ENCODE results near the gene MAP3K4.
A peak's percentile ranks its signal among the peaks of the same experiment; 100 is the strongest.

Gene MAP3K4

DNA sequence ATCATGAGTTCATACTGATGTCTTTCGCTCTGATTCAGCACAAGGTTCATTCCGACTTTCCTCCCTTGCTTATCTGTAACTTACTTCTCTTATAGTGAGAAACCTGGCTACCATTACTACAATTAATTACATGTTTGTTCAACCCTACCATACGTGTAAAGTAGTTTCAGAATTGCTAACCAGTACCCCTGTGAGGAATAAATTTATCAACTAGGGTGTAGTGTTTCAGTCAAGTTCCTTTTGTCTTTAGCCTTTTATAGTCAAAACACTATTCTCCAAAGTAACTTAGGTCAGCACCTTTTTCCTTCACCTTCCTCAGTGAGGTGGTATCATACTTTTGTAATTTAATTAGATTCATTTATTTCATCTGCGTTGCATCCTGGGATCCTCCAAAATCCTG lies 64.9 kb downstream of the MAP3K4 start:
- Mint-ChIP-seq H3K27ac (no peak overlapping the region), H3K27me3 (no peaks in the 10 kb centered on the region), H3K4me3 (no peak overlapping the region), H3K36me3 (peaks cover 6 to 18% of the 10 kb centered on the region in 2 donors), H3K9me3 (peaks cover 0 to 1% of the 10 kb centered on the region in 2 donors), H3K4me1 (peaks cover 0 to 8% of the 10 kb centered on the region in 2 donors)
- DNase-seq: no peak
- no peak for ATAC-seq (replicated peaks)

GRCh38 chr6:161057103-161058091 lies 65.8 kb downstream of the MAP3K4 start:
- DNase-seq (no peak), ATAC-seq (replicated peaks) (no peak)

GRCh38 chr6:161058741-161059140 lies 67.2 kb downstream of the MAP3K4 start:
- no peak for DNase-seq
- Mint-ChIP-seq H3K9me3 (peaks cover 0 to 3% of the 10 kb centered on the region in 2 donors), H3K4me1 (peaks cover 11% of the 10 kb centered on the region in 2 donors), H3K27ac (no peak overlapping the region), H3K4me3 (no peak overlapping the region), H3K27me3 (no peaks in the 10 kb centered on the region), H3K36me3 (peaks cover 6 to 24% of the 10 kb centered on the region in 2 donors)
- no peak for ATAC-seq (replicated peaks)

More at GRCh38 chr6:161057103-161058091, 65.8 kb downstream of the MAP3K4 start:
- Mint-ChIP-seq H3K9me3 (peaks cover 0 to 3% of the 10 kb centered on the region in 2 donors), H3K36me3 (peaks cover 8 to 17% of the 10 kb centered on the region in 2 donors), H3K4me3 (no peak overlapping the region), H3K27ac (no peak overlapping the region), H3K4me1 (peaks cover 5 to 9% of the 10 kb centered on the region in 2 donors), H3K27me3 (no peaks in the 10 kb centered on the region)

GRCh38 chr6:161061576-161061975 lies 70.0 kb downstream of the MAP3K4 start:
- no peak overlapping the region for H3K27ac Mint-ChIP-seq
- no peak for DNase-seq
- H3K27me3 Mint-ChIP-seq: no peaks in the 10 kb centered on the region
- H3K9me3 Mint-ChIP-seq: peaks cover 0 to 3% of the 10 kb centered on the region in 2 donors
- H3K4me1 Mint-ChIP-seq: peaks cover 12 to 21% of the 10 kb centered on the region in 2 donors
- no peak overlapping the region for H3K4me3 Mint-ChIP-seq
- peaks cover 6 to 32% of the 10 kb centered on the region in 2 donors for H3K36me3 Mint-ChIP-seq
- ATAC-seq (replicated peaks): no peak

DNA sequence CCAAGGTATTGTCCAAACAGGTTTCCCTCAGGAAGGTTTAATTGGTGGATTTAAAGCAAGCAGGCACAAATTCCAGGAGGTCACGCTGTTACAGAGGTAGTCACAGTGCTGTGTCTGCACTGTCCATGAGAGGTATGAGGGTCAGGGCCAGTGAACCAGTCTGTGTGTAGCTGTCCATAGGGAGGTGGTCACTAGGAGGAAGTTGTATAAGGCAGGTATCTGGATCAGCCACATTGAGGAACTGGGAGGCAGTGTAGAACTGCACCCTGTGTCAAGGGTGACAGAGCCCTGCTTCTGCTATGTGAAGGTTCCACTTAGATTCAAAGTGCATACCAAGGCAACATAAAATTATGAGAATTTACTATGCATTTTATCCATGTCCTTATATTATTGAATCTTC lies 73.3 kb downstream of the MAP3K4 start:
- Mint-ChIP-seq H3K27me3 (no peaks in the 10 kb centered on the region), H3K9me3 (peaks cover 0 to 3% of the 10 kb centered on the region in 2 donors), H3K4me1 (peaks cover 9 to 21% of the 10 kb centered on the region in 2 donors), H3K4me3 (no peak overlapping the region), H3K36me3 (peaks cover 6 to 29% of the 10 kb centered on the region in 2 donors), H3K27ac (no peak overlapping the region)
- DNase-seq (no peak), ATAC-seq (replicated peaks) (peak; percentile 70 to 71)

- ATAC-seq (replicated peaks): no peak
- DNase-seq: no peak
- no peak overlapping the region for H3K4me3 Mint-ChIP-seq
- peaks cover 1 to 34% of the 10 kb centered on the region in 2 donors for H3K36me3 Mint-ChIP-seq
- H3K27me3 Mint-ChIP-seq: no peaks in the 10 kb centered on the region
- H3K27ac Mint-ChIP-seq: no peak overlapping the region
- peaks cover 9 to 21% of the 10 kb centered on the region in 2 donors for H3K4me1 Mint-ChIP-seq
- peaks cover 0 to 1% of the 10 kb centered on the region in 2 donors for H3K9me3 Mint-ChIP-seq
Measured at GRCh38 chr6:161066511-161066910, 74.9 kb downstream of the MAP3K4 start.

- DNase-seq (no peak), ATAC-seq (replicated peaks) (no peak)
- Mint-ChIP-seq H3K27ac (no peak overlapping the region), H3K4me3 (no peak overlapping the region), H3K9me3 (no peaks in the 10 kb centered on the region), H3K4me1 (peaks cover 8 to 12% of the 10 kb centered on the region in 2 donors), H3K27me3 (no peaks in the 10 kb centered on the region), H3K36me3 (peaks cover 0 to 32% of the 10 kb centered on the region in 2 donors)
Measured at GRCh38 chr6:161067749-161068148, 76.2 kb downstream of the MAP3K4 start.

GRCh38 chr6:161068321-161068741 lies 76.8 kb downstream of the MAP3K4 start:
- Mint-ChIP-seq H3K27me3 (no peaks in the 10 kb centered on the region), H3K9me3 (no peaks in the 10 kb centered on the region), H3K27ac (no peak overlapping the region), H3K4me1 (peaks cover 8 to 10% of the 10 kb centered on the region in 2 donors), H3K4me3 (no peak overlapping the region), H3K36me3 (peaks cover 3 to 29% of the 10 kb centered on the region in 2 donors)
- DNase-seq: no peak
- ATAC-seq (replicated peaks): no peak

- no peak for ATAC-seq (replicated peaks)
- H3K27me3 Mint-ChIP-seq: no peaks in the 10 kb centered on the region
- no peak overlapping the region for H3K27ac Mint-ChIP-seq
- H3K9me3 Mint-ChIP-seq: no peaks in the 10 kb centered on the region
- no peak for DNase-seq
- H3K36me3 Mint-ChIP-seq: peaks cover 11 to 17% of the 10 kb centered on the region in 2 donors
- no peak overlapping the region for H3K4me3 Mint-ChIP-seq
- no peaks in the 10 kb centered on the region for H3K4me1 Mint-ChIP-seq
Measured at GRCh38 chr6:161073930-161074329, 82.4 kb downstream of the MAP3K4 start.

DNA sequence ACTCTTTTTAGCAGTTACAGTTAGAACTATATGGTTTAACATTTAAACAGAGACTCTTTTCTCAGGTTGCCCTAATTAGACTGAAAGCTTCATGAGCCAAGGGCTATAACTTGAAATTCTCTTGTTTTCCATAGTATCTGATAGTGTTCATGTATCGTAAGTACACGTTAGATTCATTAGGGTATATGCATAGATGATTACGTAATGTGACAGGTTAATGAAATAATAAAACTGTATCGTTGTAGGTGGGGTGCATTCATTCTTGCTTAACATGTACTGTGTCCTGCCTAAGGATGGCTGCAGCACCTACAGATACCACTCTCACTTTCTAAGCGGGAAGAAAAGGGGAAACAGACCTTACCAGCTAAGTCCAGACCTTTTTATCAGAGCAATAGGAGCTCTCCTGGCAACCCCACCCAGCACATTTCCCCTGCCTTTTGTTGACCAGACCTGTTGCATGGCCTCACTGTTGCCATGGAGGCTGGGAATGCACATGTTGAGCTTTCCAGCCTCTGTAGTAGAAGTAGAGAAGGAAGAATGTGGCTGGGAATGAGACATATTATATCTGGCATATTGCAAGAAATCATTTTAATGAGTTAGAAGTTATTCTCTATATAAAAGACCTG lies 83.0 kb downstream of the MAP3K4 start:
- Mint-ChIP-seq H3K9me3 (no peaks in the 10 kb centered on the region), H3K4me3 (no peak overlapping the region), H3K27me3 (no peaks in the 10 kb centered on the region), H3K27ac (no peak overlapping the region), H3K4me1 (no peaks in the 10 kb centered on the region), H3K36me3 (peaks cover 18 to 22% of the 10 kb centered on the region in 2 donors)
- DNase-seq (no peak), ATAC-seq (replicated peaks) (no peak)

DNA sequence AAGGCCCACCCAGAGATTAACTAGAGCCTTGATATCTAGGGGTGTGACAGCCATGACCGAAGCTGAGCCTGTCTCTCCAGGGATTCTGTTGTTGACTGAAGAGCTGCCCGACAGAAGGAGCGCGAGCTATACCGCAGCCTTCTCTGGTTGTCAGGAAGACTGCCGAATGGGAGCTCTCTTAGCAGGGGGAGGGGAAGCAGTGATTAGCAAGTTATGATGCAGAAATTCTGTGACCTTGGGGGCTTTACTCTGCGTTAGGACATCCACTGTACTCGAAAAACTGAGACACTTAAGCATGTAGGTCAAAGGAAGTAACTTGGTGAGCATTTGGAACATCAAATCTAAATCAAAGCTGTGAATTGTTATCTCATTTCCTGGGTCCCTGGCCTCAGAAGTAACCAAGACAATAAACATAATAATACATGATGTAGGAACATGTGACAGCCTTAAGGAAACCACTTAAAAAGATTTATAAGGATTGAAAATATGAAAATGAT lies 84.7 kb downstream of the MAP3K4 start:
- Mint-ChIP-seq H3K27me3 (no peaks in the 10 kb centered on the region), H3K4me3 (no peak overlapping the region), H3K9me3 (no peaks in the 10 kb centered on the region), H3K4me1 (no peaks in the 10 kb centered on the region), H3K27ac (no peak overlapping the region), H3K36me3 (peaks cover 19 to 21% of the 10 kb centered on the region in 2 donors)
- ATAC-seq (replicated peaks) (no peak), DNase-seq (no peak)

DNA sequence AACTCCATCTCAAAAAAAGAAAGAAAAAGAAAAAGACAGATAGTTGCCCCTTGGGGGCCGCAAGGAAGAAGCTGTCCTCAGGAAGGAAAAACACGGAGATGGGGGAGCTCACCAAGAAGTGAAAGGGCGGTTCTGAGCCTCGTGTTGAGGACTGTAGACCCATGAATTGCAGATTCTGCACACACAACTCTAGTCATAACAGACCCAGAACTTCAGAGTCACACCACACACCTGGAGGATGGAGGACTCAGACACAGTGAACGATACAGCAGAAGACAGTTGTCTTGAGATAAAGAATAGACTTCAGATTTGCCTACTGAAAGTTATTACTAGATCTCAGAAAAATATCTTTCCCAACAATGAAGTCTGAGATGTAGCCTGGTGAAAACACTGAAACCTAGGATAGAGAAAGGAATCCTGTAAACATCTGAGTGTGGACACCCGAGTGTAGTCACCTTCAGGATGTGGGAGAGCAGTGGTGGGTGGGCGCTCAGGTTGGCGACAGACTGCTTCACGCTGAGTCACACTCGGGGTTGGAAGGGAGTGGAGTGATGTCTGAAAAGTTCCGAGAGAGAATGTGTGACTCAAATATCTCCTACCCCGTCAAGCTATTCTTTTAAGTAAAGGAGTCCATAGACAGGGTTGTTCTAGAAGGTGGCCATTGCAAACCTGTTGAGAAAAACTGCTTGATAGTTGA lies 88.1 kb downstream of the MAP3K4 start:
- no peak for DNase-seq
- ATAC-seq (replicated peaks): no peak
- Mint-ChIP-seq H3K4me1 (no peaks in the 10 kb centered on the region), H3K27ac (no peak overlapping the region), H3K4me3 (no peak overlapping the region), H3K27me3 (no peaks in the 10 kb centered on the region), H3K36me3 (peaks cover 14 to 17% of the 10 kb centered on the region in 2 donors), H3K9me3 (no peaks in the 10 kb centered on the region)

DNA sequence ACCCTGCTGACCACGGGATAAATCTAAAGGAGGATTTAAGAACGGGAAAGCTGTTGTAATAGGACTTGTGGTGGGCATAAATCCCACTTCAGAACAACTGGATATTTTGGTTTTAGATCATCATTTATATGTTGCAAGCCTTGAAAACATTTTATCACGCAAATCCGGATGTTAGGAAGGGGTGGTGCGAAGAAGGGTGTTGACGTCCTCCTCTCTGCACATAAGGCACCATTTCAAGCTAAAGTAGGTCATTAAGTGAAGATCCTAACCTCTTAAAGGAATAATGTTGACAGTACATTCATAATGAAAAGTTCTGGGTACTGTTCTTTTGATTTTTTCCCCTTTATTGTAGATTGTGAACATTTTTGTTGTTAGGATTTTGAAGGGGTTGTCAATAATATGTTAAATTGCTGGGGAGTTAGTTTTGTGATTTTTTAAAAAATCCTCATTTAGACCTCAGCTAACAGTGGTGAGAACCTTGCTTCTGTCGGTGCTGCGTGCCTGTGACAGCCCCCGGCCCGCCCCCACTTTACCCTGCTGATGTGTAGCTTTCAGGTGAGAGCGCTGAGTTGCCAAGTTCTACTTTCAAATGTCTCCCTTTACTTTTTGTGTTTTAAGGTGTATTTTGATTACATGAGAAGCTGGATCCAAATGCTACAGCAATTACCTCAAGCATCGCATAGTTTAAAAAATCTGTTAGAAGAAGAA lies 88.8 kb downstream of the MAP3K4 start:
- ATAC-seq (replicated peaks) (no peak), DNase-seq (no peak)
- H3K4me1 Mint-ChIP-seq: no peaks in the 10 kb centered on the region
- no peaks in the 10 kb centered on the region for H3K9me3 Mint-ChIP-seq
- peaks cover 15 to 17% of the 10 kb centered on the region in 2 donors for H3K36me3 Mint-ChIP-seq
- no peak overlapping the region for H3K27ac Mint-ChIP-seq
- H3K4me3 Mint-ChIP-seq: no peak overlapping the region
- H3K27me3 Mint-ChIP-seq: no peaks in the 10 kb centered on the region
